Measurements from ENCODE around the gene HMX1.

HMX1 gene

GRCh38 chr4:8896506-8896905 is 24.9 kb upstream of the HMX1 start:
- TF ChIP-seq CTCF (IDR thresholded peaks at IDR 0.05; ENCODE audit: insufficient read depth, missing control alignments) = no peak
- FAIRE-seq (no peak), DNase-seq (ENCODE audit: insufficient read length, low spot score) (no peak)

GRCh38 chr4:8896071-8896470 is 24.4 kb upstream of the HMX1 start:
- no peak for FAIRE-seq
- no peak for TF ChIP-seq CTCF (IDR thresholded peaks at IDR 0.05; ENCODE audit: insufficient read depth, missing control alignments)

GRCh38 chr4:8895295-8895694 is 23.7 kb upstream of the HMX1 start:
- TF ChIP-seq CTCF (IDR thresholded peaks at IDR 0.05; ENCODE audit: insufficient read depth, missing control alignments) = no peak
- FAIRE-seq = no peak
- DNase-seq (ENCODE audit: insufficient read length, low spot score) = no peak

More at GRCh38 chr4:8896071-8896470, 24.4 kb upstream of the HMX1 start:
- DNase-seq (ENCODE audit: insufficient read length, low spot score) = no peak

- TF ChIP-seq CTCF (IDR thresholded peaks at IDR 0.05; ENCODE audit: insufficient read depth, missing control alignments) = no peak
- DNase-seq (ENCODE audit: insufficient read length, low spot score) = no peak
- FAIRE-seq = no peak
Measured at GRCh38 chr4:8894424-8894816, 22.8 kb upstream of the HMX1 start.

- FAIRE-seq (no peak), DNase-seq (ENCODE audit: insufficient read length, low spot score) (no peak)
- TF ChIP-seq CTCF (IDR thresholded peaks at IDR 0.05; ENCODE audit: insufficient read depth, missing control alignments) = no peak
Measured at GRCh38 chr4:8893624-8894423, 22.2 kb upstream of the HMX1 start.

- TF ChIP-seq CTCF (IDR thresholded peaks at IDR 0.05; ENCODE audit: insufficient read depth, missing control alignments) = no peak
- FAIRE-seq (no peak), DNase-seq (ENCODE audit: insufficient read length, low spot score) (no peak)
Measured at GRCh38 chr4:8893227-8893623, 21.6 kb upstream of the HMX1 start.

GRCh38 chr4:8892556-8893226 is 21.1 kb upstream of the HMX1 start:
- no peak for TF ChIP-seq CTCF (IDR thresholded peaks at IDR 0.05; ENCODE audit: insufficient read depth, missing control alignments)
- DNase-seq (ENCODE audit: insufficient read length, low spot score) = no peak
- no peak for FAIRE-seq

All from D721Med (cell line).